T-helper 1 cell (primary cell): ENCODE data around the gene ALX4.

Source experiments
- DNase-seq, 5 donors: peaks; one replicate each; pipeline ENCODE4 v3.0.0-alpha.2; 2012 to 2020

The ALX4 gene

DNA sequence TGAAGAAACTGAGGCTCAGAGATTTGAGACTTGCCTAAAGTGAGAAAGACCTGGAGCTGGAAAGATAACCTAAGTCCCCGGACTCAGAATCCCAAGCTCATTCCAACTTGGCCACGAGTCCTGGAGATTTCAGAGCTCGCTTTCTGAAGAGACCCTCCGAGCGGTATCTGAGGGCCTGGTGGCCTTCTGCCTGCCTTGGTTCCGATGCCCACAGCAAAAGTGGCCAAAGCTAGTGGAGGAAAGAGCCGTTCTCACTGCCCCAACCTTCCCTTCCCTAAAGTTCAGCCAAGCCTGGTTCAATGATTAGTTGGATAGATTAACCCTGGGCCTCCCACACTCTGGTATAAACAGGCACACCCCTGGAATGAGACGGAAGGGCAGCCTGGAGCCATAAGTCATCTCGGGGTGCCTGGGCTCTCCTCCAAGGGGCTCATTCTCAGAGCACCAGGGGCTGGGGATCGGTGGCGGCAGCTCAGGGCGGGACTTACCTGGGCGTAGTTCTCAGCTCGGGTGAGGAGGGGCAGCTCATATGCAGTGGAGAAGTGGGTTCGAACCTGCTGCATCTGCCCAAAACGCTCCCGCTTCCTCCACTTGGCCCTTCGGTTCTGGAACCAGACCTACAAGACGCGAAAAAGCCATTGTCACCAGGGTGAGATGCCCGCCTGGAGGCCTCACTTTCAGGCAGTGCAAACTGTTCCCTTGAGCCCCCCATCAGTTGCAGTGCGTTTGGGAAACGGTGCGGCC lies 42.8 kb downstream of the ALX4 start:
- no peak for DNase-seq

DNA sequence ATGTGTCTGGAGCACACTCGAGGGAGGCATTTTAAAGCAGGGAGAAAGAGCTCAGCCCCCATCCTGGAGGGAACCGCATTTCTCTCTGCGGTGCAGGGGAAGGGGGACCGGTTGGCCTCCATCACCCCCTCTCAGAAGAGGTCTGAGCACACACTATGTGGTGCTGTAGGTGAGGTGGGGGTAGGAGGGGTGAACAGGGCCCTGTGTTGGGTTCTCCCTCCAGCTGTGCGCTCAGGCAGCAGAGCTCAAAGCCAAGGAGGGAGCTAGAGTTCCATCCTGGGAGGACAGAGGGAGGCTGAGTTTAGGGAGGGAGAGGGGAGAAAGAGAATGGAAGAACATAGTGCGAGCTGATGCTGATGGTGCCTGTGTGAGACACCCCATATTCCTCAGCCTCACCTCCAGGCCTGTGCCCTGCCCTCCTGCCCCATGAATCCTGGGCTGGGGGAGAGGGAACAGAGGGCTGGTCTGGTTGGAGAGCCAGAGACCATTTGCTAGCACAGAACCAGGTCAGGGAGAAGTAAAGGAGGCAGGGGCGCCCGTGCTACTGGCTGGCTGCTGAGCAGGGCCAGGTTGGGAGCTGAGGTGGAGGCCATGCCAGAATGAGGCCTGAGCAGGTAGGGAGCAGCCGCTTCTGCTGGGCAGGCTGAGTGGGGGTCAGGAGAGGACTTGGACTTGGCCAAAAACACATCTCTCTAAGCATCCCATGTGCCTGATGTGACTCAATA lies 43.7 kb downstream of the ALX4 start:
- no peak for DNase-seq

DNA sequence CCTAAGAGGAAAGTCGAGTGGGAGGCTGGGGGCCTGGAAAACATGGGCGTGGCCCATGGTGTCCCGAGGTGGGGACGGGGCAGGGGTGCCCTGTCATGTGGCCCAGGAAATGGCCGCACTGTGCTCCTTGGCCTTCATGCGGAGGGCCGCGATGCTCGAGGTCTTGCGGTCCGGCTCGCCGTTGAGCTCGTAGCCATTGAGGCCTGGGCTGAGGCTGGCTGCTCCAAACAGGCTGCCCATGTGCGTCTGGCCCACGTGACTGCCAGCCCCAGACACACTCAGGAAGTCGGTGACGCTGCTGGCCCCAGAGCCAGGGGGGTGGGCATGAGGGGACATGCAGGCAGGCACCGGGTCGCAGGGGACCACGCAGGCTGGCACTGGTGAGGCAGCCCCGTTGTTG lies 45.2 kb downstream of the ALX4 start:
- DNase-seq, result no peak

DNA sequence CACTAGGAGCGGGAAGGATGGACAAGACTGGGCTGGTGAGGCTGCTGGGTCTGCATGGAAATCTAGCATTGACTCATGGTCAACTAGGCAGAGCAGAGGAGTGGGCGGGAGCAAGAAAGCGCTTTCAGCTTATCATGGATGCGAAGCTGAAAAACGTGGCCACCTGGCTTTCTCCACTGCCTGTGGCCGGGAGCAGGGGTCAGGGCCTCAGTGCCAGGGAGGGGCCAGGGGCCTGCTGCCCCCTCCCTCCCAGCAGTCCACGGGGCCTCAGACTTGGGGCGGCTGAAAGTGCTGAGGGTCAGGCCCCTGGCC lies 45.5 kb downstream of the ALX4 start:
- DNase-seq, result no peak

DNA sequence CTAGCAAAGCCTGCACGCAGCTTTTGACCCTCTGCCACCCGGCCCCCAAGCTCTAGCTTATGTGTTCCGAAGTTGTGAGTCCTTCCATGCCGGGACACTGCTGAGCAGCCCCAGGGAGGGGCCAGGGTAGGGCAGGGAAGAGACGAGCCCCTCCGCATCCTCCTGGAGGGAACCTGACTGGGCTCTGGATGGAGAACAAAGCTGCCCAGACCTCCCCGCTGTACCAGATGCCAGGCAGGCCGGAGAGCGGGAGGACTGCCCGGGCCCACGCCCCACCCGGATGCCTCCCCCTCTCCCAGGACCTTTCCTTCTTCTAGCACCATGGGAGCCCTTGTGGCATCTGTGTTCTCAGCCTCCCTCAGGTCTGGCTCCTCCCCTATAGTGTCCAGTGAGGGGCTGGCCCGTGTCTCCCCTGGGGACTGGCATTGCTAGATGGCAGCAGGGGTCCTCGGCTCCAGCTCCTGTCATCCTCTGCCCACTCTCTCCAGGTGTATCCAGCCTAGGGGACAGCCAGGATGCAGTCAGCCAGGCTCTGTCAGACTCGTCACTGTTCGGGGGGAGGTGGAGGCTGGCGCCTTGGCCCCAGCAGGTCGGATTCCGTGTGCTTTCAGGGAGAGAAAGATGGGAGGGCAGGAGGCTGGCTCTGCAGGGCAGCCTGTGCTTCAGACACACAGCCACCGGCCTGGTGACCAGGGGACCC lies 46.1 kb downstream of the ALX4 start:
- DNase-seq, result no peak

DNA sequence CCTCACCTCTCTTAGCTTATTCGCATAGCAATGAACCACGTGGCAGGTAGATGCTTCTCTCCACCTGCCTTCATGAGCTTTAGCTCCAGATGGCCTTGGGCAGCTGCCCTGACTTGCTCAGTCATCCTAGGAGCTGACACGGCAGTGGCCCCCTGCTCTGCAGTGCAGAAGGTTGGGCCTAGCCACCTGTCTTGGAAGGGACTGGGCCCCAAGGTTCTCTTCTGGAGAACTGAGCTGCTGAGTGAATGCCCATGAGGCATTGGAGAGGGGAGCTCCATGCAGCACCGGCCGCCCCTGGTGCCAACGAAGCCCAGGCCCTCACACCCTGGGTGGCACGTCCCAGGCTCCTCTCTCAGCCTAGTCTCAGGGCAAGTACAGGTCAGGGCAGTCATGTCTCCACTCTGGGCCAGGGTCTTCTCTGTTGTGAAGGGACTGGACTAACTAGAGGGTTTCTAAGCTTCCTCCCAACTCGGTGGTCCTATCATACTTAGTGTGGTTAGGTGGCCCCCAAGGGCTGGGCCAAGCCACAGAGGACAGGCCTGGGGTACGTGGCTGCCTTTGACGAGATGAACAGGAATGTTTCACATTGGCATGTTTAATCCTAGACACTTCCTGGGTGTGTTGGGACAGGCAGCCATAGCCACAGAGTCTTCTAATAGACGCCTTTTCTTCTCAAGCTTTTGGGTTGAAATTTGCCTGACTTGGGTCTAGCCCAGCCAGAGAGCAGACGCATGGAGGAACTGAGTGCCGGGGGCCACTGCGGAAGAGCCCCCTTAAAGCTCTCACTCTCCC lies 47.9 kb downstream of the ALX4 start:
- no peak for DNase-seq

DNA sequence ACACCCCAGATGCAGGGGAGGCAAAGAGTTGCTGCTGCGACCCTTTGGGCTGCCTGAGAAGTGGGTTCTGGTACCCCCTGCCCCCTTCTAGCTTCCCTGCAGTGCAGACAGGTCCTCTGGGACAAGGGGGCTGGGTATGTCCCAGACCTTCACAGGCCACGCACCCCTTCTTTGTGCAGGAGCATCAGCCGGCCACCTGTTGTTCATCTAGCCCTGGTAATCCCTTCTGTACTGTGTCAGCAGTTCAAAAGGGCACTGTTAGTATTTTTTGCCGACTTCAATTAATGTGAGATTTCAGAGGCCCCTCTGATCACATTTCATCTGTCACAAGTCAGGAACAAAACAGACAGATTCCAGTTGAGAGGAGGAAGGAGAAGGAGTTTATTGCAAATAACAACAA lies 49.9 kb downstream of the ALX4 start:
- no peak for DNase-seq

DNA sequence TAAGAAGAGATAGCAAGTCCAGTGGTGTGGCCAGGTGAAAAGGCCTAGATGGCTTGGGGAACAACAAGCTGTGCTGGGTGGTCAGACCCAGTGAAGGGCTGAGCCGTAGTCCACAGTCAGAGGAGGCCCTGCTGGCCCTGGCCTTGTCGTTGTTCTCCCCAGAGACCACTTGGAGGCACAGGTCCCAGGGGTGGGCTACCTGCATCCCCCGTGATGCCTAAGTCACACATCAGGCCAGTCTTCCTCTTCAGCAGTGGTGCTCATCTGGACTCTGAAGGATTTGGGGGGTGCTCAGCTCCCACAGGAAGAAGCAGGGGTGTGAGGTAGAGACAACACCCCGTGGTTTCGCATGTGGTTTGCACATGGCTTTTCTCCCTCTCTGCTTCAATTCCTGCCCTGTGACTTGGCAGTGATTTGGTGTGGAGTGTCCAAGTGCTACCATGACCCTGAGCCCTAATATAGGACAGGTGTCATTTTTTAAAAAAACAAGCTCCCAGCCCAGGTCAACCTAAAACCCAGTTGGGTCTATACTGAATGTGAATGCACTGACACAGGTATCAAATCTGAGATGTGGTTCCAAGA lies 51.0 kb downstream of the ALX4 start:
- DNase-seq, result no peak

DNA sequence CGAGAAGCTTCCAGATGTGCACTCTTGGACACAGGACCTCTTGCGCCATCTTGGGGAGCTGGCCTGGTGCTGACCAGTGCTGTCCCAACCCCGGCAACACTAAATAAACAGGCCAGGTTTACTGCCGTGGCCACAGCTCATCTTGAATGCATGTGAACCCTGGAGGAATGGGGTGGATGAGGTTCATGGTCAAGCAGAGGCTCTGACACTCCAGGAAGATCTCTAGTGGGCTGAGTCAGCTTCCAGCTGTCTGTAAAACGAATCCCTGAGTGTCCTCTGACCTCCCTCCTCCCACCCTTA lies 51.8 kb downstream of the ALX4 start:
- no peak for DNase-seq

DNA sequence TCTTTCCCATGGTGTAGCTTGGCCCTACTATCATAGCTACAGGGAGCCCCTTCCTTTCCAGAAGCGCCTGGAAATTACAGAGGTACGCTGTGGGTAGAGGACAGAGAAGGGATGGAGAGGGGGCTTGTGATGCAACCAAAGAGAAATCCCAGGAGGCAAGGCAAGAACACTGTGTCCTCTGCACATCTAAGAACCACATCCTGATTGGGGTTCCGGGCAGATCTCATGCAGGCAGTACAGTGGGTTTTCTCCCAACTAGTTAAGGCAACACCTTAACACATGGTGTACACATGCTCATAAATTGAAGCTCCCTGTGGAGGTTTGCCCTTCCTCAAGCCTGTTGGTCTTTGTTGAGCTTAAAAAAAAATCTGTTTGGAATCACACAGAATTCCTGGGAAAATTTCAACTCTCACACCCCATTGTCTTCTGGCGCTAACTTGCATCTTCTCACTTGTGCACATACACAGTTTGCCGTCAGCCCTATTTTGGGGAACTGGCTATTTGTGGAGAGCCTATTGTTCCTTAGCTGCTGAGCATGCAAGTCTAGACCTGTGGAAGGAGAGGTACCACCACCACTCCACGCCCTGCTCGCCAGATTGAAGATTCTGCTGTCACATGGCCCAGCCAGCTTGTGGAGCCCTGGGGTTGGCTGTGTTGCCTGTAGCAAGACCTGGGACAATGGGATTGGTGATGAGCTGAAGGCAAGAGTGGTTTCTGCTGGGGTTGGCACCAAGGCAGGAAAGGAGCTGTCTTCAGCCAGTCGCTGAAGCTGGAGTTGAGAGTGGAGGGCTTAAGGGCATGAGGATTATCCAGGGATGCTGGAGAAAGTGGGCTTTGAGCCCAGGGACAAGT lies 52.4 kb downstream of the ALX4 start:
- DNase-seq, result no peak

DNA sequence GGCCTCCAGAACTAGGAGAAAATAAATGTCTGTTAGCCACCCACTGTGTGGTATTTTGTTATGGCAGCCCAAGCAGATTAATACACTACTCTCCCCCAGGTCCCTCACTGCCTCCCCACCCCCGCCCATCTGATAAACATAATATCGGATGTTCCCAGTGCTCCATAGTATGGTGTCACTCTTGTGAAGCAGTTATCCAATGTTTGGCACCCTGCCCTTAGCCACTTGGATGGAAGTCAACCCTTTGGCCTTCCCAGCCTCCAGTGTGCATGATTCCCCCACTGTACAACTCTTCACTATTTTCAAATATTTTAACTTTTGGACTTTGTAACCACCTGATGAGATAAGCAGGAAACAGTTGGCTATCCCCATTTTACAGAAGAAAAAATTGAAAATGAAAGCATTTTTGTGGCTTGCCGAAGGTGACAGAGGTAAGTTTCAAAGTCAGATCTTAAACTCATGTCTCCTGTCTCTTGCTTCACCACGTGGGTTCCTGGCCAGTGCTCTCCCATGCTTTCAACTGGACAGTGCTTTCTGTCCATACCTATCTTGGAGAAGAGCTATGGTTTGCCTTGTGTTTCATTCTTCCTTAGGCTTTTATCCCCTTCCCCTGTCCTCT lies 53.2 kb downstream of the ALX4 start:
- peak in 1 of 5 donors; percentile 7 for DNase-seq

DNA sequence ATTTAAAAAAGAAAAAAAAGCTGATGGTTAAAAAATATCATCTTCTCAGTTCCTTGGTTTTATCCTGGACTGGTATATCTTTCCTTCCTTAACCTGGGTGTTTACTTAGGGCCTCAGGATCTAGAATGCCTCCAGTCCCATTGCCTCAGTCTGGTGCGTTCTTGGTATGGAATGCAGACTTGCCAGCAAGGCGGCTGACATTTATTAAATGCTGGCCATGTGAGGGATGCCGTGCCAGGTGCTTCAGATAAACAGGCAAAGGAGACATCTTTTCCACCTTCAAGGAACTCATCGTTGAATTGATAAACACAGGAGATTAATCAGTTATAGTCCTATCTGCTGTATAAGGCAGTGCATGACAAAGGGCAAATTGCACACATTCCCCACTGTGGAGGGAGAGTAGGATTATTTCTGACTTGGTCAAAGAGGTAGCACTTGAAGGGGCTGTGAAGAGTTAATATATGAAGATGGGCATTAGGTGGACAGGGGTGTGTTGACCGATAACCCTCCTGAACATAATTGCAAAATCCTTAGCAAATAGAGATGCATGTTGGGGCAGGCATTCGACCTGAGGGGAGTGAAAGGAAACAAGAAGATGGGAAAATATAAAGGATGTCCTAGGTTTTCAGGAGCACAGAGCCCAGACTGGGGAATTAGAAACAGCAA lies 54.4 kb downstream of the ALX4 start:
- DNase-seq, result no peak

DNA sequence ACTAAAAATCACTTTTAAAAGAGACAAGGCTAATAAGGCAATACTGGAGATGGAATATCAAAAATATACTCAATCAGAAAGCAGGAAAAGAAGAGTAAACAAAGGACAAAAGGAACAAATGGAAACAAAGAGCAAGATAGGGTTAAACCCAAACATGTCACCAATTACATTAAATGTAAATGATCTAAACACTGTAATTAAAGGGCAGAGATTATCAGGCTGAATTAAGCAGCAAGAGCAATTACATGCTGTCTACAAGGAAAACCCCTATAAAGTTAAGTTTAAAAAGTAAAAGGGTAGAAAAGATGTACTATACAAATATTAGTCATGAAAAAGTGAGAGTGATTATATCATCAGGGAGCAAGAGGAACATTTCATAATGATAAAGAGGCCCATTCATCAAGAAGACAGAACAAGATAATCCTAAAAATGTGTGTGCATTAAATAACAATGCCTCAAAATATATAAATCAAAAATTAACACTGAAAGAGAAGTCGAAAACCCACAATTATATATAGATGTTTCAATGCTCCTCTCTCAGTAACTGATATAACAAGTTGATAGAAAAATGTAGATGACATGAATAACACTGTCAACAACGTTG lies 56.8 kb downstream of the ALX4 start:
- no peak for DNase-seq

DNA sequence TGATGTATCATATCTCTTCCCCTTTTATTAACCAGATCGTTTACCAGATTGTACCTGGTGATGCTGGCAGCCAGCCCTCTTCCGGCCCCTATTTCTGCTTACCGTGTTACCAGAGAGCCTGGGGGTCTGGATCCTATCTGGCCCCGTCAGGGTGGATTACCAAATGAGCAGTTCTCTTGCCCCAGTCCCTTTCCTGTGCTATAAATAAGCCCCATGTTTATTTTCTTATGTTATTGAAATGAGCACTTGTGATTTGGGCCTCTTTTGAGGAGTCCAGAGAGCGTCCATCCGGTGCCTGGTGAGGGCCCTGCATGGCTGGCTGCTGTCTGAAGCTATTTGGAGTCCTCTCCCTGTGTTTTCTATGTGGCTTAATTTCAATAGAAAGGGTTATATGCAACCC lies 59.5 kb downstream of the ALX4 start:
- no peak for DNase-seq

DNA sequence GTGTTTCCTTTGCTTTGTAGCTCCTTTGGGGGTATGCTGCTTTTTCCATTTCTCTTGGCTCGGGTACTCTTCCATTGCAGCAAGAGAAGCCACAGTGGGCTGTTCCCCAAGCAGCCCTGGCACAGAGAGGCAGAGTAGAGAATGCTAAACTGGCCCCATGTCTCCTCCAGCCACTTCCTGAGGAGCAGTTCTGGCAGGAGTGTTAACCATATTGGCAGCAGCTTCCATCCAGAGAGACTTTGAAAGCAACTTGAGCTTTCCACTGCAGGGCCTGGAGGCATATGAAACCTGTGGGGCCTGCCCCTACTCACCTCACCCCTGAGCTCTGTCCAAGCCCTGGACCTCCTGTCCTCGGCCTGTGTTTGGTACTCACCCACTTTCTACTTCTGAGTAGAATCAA lies 61.8 kb downstream of the ALX4 start:
- no peak for DNase-seq

DNA sequence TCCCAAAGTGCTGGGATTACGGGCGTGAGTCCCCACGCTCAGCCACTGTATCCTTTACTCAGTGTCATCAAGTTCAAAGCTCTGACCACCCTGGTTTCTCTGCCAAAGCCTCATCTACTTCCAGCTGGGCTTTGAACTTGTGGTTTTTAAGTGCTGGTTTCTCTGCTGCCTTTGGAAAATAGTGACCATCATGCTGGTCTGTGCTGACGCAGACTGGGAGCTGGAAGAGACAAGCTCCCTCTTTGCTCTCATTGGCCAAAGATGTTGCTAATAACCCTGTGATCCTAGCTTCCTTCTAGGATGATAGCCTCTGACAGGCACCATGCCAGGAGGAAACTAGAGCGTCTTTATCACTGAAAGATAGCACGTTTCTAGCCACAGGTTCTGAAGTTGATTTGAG lies 62.4 kb downstream of the ALX4 start:
- DNase-seq, result no peak

DNA sequence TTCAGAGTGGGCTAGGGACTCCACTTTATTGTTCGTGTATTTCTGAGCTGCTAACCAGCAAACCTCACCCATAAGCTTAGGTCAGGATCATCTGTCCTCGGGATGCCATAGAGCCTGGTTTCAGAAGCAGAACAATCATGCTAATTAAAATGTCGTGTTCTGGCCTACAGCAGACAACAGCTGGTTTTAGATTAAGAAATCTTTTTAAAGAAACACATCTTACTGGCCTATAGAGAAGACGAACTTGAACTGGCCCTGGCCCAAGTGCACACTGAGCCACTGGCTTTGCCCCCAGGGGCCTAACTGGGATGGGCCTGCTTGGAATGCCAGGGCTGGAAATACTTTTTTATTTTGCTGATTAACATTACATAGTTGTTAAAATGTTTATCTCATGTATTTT lies 63.2 kb downstream of the ALX4 start:
- DNase-seq, result no peak

DNA sequence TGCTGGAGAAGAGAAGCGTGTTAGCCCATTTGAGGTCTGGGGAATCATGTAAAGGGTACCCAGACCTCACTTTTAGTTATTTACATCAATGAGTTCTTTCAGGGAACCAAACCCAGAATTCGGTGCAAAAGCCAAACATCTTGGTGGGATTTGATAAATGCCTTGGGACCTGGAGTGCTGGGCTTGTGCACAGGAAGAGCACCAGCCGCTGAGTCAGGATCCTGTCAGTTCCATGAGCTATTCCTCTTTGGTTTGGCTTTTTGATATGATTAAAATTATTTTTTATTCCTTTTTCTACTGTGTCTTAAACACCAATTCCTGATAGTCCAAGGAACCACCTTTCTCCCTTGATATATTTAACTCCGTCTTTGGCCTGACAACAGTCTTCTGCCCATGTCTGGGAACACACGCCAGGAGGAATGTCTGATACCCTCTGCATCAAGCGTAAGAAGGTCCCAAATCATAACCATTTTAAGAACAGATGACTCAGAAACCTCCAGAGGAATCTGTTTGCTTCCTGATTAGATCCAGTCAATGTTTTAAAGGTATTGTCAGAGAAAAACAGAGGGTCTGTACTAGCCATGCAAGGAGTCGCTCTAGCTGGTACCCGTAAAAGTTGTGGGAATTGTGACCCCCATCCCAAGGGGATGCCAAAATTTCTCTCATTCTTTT lies 65.2 kb downstream of the ALX4 start:
- no peak for DNase-seq

DNA sequence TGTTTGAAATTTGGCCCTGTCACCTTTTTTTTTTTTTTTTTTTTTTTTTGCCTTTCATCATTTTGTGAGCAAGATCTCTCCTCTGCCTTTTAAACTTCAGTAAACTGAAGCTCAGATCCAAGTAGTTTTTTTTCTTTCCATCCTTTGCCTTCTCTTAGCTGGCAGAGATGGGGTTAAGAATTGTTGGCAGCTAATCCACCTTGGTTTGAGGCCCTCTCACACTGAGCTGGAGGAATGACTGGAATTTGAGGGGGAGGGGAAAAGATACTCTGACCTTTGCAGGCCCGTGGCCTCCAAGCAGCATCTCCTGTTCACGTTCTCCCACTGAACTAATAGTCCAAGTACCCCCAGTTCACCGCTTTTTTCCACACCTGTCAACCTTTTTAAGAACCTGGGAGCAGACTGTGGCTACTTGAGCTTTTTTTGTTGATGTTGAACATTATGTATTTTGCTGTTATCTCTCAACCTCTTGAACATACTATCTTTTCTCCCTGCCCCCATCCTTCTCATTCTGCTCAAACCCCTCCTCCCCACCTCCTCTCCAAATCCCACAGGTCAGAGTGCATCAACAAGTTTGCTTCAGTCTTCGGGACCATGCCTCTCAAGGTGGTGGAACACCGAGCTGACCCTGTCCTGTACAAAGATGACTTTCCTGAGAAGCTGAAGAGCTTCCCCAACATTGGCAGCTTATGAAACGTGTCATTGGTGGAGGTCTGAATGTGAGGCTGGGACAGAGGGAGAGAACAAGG lies 66.2 kb downstream of the ALX4 start:
- no peak for DNase-seq
